A549 (cell line): ENCODE data around the gene CLCNKB. TPM values are rescaled to one million over a fixed set of nuclear protein-coding genes. Genes with fewer than 3 reads are reported as not detected.

Source experiments
- ATAC-seq, 2 experiments: fragments of 200-7000 bp in 1 of 2; fragments of >200 bp in 1 of 2; cut with Nextera tagmentation in 1 of 2; cut with Tn5 transposase in 1 of 2; 3 replicates each; pipeline versions ENCODE4 v1.8.0 to v1.9.1; 2018 to 2020; ENCODE audit warnings: mild to moderate bottlenecking in 1 of 2, moderate library complexity in 1 of 2
- CTCF ChIA-PET: fragments of 300-600 bp; sonication (Branson Sonifier 250); formaldehyde crosslinking; extraction: SDS; loops from one replicate; lab custom pipeline; 2021; ENCODE audit warnings: antibody characterized with exemption, inconsistent platforms; lab: Yijun Ruan, JAX
- POLR2A ChIA-PET: fragments of 350-600 bp; formaldehyde crosslinking; extraction: SDS; loops from one replicate; lab custom pipeline; 2021; ENCODE audit warnings: antibody characterized with exemption, inconsistent platforms; lab: Yijun Ruan, JAX
- DNase-seq, 2 experiments: peaks; one replicate each; pipeline versions ENCODE4 v3.0.0 to v3.0.0-alpha.2; 2011 to 2016; ENCODE audit warnings: low read depth in 1 of 2, low spot score in 1 of 2
- FAIRE-seq: peaks from 2 replicates; lab custom pipeline; 2011; peaks lifted over from hg19 to GRCh38; lab: Jason Lieb, UNC
- H3K27ac ChIP-seq, 2 experiments: fragments of >200 bp; sonication (Bioruptor Twin); formaldehyde crosslinking; 3 replicates each; pipeline ENCODE4 v1.5.1; 2016 to 2017
- H3K4me1 ChIP-seq: fragments of >200 bp; sonication (Bioruptor Twin); formaldehyde crosslinking; 3 replicates; pipeline ENCODE4 v1.6.1; 2016
- H3K4me2 ChIP-seq: fragments of >200 bp; sonication (Bioruptor Twin); formaldehyde crosslinking; 3 replicates; pipeline ENCODE4 v1.6.1; 2016
- H3K4me3 ChIP-seq: fragments of >200 bp; sonication (Bioruptor Twin); formaldehyde crosslinking; 3 replicates; pipeline ENCODE4 v1.5.1; 2016
- H3K9me3 ChIP-seq: fragments of >200 bp; sonication (Bioruptor Twin); formaldehyde crosslinking; 3 replicates; pipeline ENCODE4 v1.6.1; 2016
- ATOH8 ChIP-seq: fragments of 250-450 bp; sonication (Bioruptor Pico); IDR thresholded peaks from 2 replicates; pipeline ENCODE4 v1.5.0; 2020; ENCODE audit warnings: low read depth, mild to moderate bottlenecking, moderate library complexity
- BHLHE40 ChIP-seq: IDR thresholded peaks from 2 replicates; pipeline ENCODE4 v1.6.1; 2012; ENCODE audit warnings: low read depth, low read length, inconsistent platforms
- CBX2 ChIP-seq: fragments of 200-600 bp; sonication (generic); IDR thresholded peaks from 2 replicates; pipeline ENCODE4 v1.6.1; 2016; ENCODE audit warnings: low read depth, mild to moderate bottlenecking, borderline replicate concordance
- CBX8 ChIP-seq: fragments of 200-600 bp; sonication (generic); IDR thresholded peaks from 2 replicates; pipeline ENCODE4 v1.6.1; 2016
- CHD2 ChIP-seq: fragments of 150-350 bp; IDR thresholded peaks from 2 replicates; pipeline ENCODE4 v1.6.1; 2014; ENCODE audit warnings: low read length; ENCODE audit not compliant: partially characterized antibody
- ELK1 ChIP-seq: fragments of 150-350 bp; IDR thresholded peaks from 2 replicates; pipeline ENCODE4 v1.6.1; 2014; ENCODE audit warnings: low read depth, mild to moderate bottlenecking, low read length
- EP300 ChIP-seq, 2 experiments: fragments of >200 bp; sonication (Bioruptor Twin); formaldehyde crosslinking; IDR thresholded peaks; 2 replicates in 1 of 2; 3 replicates in 1 of 2; pipeline ENCODE4 v1.6.1; 2016 to 2017
- ESRRA ChIP-seq: fragments of 150-350 bp; IDR thresholded peaks from 2 replicates; pipeline ENCODE4 v1.6.1; 2014; ENCODE audit warnings: mild to moderate bottlenecking, low read length, borderline replicate concordance
- FOSB ChIP-seq: fragments of 250-450 bp; sonication (Bioruptor Pico); IDR thresholded peaks from 2 replicates; pipeline ENCODE4 v1.5.0; 2020; ENCODE audit warnings: mild to moderate bottlenecking, moderate library complexity
- FOSL2 ChIP-seq, 2 experiments: fragments of 450-650 bp in 1 of 2; fragments of >200 bp in 1 of 2; sonication (Bioruptor Twin) in 1 of 2; formaldehyde crosslinking; IDR thresholded peaks; 2 replicates each; pipeline versions ENCODE4 v1.5.0 to v1.6.1; 2016 to 2020; ENCODE audit warnings: mild to moderate bottlenecking in 1 of 2, moderate library complexity in 1 of 2
- GATA3 ChIP-seq: IDR thresholded peaks from 2 replicates; pipeline ENCODE4 v1.6.1; 2012; ENCODE audit warnings: borderline replicate concordance
- HDAC2 ChIP-seq: fragments of 200-600 bp; sonication (generic); IDR thresholded peaks from 2 replicates; pipeline ENCODE4 v1.6.1; 2016
- HOXB13 ChIP-seq: fragments of 250-450 bp; sonication (Bioruptor Pico); IDR thresholded peaks from 2 replicates; pipeline ENCODE4 v1.5.0; 2020; ENCODE audit warnings: low read depth, mild to moderate bottlenecking, moderate library complexity
- HOXB5 ChIP-seq: fragments of 250-450 bp; sonication (Bioruptor Pico); IDR thresholded peaks from 2 replicates; pipeline ENCODE4 v1.5.0; 2020; ENCODE audit warnings: mild to moderate bottlenecking, moderate library complexity
- JUNB ChIP-seq: fragments of >200 bp; sonication (Bioruptor Twin); formaldehyde crosslinking; IDR thresholded peaks from 2 replicates; pipeline ENCODE4 v1.6.1; 2016
- KDM1A ChIP-seq: fragments of 200-600 bp; sonication (generic); IDR thresholded peaks from 2 replicates; pipeline ENCODE4 v1.6.1; 2016; ENCODE audit warnings: low read depth, mild to moderate bottlenecking
- MAFK ChIP-seq: fragments of 450-650 bp; IDR thresholded peaks from 2 replicates; pipeline ENCODE4 v1.6.1; 2014; ENCODE audit not compliant: partially characterized antibody
- PHF8 ChIP-seq: fragments of 200-600 bp; sonication (generic); IDR thresholded peaks from 2 replicates; pipeline ENCODE4 v1.6.1; 2016; ENCODE audit warnings: low read depth, mild to moderate bottlenecking, antibody characterized with exemption, moderate library complexity, borderline replicate concordance
- POLR2A ChIP-seq: IDR thresholded peaks from 2 replicates; pipeline ENCODE4 v1.6.1; 2012; ENCODE audit warnings: mild to moderate bottlenecking, low read length
- RAD21 ChIP-seq, 2 experiments: fragments of >200 bp in 1 of 2; sonication (Bioruptor Twin) in 1 of 2; formaldehyde crosslinking in 1 of 2; IDR thresholded peaks in 1 of 2; conservative IDR thresholded peaks in 1 of 2; 2 replicates in 1 of 2; 3 replicates in 1 of 2; pipeline ENCODE4 v1.6.1; 2012 to 2018; ENCODE audit warnings: inconsistent platforms in 1 of 2
- RARB ChIP-seq: fragments of 250-450 bp; sonication (Bioruptor Pico); IDR thresholded peaks from 2 replicates; pipeline ENCODE4 v1.8.0; 2021; ENCODE audit warnings: mild to moderate bottlenecking, moderate library complexity
- RCOR1 ChIP-seq: fragments of 150-350 bp; IDR thresholded peaks from 2 replicates; pipeline ENCODE4 v1.6.1; 2014; ENCODE audit warnings: antibody characterized with exemption, low read length, low read depth
- RNF2 ChIP-seq: fragments of 200-600 bp; sonication (generic); IDR thresholded peaks from 2 replicates; pipeline ENCODE4 v1.6.1; 2016; ENCODE audit warnings: low read depth, mild to moderate bottlenecking, antibody characterized with exemption, moderate library complexity, borderline replicate concordance
- SMC3 ChIP-seq: fragments of >200 bp; sonication (Bioruptor Twin); formaldehyde crosslinking; IDR thresholded peaks from 3 replicates; pipeline ENCODE4 v1.6.1; 2018; ENCODE audit warnings: inconsistent platforms
- TP53 ChIP-seq: fragments of 250-450 bp; sonication (Bioruptor Pico); IDR thresholded peaks from 2 replicates; pipeline ENCODE4 v1.5.0; 2021; ENCODE audit warnings: mild to moderate bottlenecking, moderate library complexity
- ZNF302 ChIP-seq: fragments of 250-450 bp; sonication (Bioruptor Pico); IDR thresholded peaks from 2 replicates; pipeline ENCODE4 v1.9.0; 2021; ENCODE audit warnings: inconsistent platforms, mild to moderate bottlenecking, moderate library complexity
- WGBS: methylation state at CpG from one replicate; pipeline ENCODE4 v1.1.6; 2017; ENCODE audit errors: missing lambda C conversion rate; 5-methylcytosine and 5-hydroxymethylcytosine counted together
- polyA plus RNA-seq, 4 experiments: library from polyadenylated mRNA; depleted of rRNA in 3 of 4; stranded (reverse); fragments of >200 nt; fragmentation: RNase III in 1 of 4; extraction: RNeasy Plus Mini Kit Qiagen cat#74134 plus additional on column Dnase treatment in 1 of 4; gene quantifications; 2 replicates in 3 of 4; 3 replicates in 1 of 4; pipeline ENCODE4 v1.2.3, GENCODE V29; 2011 to 2017
- TF ChIP-seq, protein P1 (sequence below): IDR thresholded peaks from 2 replicates; pipeline ENCODE4 v1.6.1; 2012; ENCODE audit warnings: low read depth, borderline replicate concordance
- TF ChIP-seq, protein P2 (sequence below): IDR thresholded peaks from 2 replicates; pipeline ENCODE4 v1.6.1; 2012
- TF ChIP-seq, protein P3 (sequence below): fragments of >200 bp; sonication (Bioruptor Twin); formaldehyde crosslinking; IDR thresholded peaks from 3 replicates; pipeline ENCODE4 v1.5.1; 2016
- TF ChIP-seq, protein P4 (sequence below): fragments of >200 bp; sonication (Bioruptor Twin); formaldehyde crosslinking; IDR thresholded peaks from 3 replicates; pipeline ENCODE4 v1.6.1; 2016
- TF ChIP-seq, protein P5 (sequence below): fragments of >200 bp; sonication (Bioruptor Twin); formaldehyde crosslinking; IDR thresholded peaks from 2 replicates; pipeline ENCODE4 v1.6.1; 2016

CLCNKB gene
- polyA plus RNA-seq, 2 of the 4 experiments (the other 2 are of a cell fraction), result 0.08 to 0.14 TPM

DNA sequence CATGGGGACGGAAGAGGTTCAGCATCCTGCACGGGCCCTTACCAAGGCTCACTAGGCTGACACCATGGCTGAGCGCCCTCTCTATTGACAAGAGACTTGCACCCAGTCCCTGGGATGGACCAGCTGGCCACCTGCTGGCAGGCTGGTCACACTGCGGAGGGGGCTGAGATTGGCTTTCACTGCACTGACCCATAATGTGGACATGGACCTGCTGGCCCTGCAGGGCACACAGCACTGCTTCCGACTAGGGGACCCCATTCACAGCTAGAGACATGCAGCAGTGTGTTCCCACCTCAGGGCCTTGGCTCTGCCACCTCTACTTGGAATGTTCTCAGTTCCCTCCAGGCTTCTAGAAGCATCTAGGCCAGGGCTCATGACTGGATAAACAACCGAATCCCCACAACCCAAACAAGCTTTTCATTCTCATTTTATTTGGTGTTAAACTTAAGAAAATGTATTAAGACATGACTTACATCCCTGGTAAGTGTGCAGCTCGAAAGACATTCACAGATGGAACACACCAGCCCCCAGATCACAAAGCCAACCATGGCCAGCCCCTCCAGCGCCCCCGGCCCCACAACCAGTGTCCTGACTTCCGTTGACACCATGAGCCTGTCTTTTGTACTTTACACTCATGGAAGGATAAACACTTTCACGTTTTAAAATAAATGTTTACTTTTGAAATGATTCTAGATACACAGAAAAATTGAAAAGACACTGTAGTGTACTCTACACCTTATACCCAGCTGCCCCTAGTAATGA lies 48.8 kb upstream of the CLCNKB start:
- no peak overlapping the region for H3K4me3 ChIP-seq
- 58% methylated on average over 6 of the region's 11 CpGs for WGBS
- no peak overlapping the region for H3K4me2 ChIP-seq
- TF ChIP-seq TP53 (CRISPR knock-in tag) (no peak), HOXB13 (no peak), BHLHE40 (no peak), RAD21 (conservative IDR thresholded peaks at IDR 0.05 in 1 of 2, IDR thresholded peaks at IDR 0.05 in 1 of 2) (peak; percentile 59 to 68), ELK1 (no peak), HDAC2 (no peak), SMC3 (peak; percentile 53), RNF2 (no peak), MAFK (no peak), ESRRA (no peak), CBX8 (no peak)
- TF ChIP-seq, protein P1, sequence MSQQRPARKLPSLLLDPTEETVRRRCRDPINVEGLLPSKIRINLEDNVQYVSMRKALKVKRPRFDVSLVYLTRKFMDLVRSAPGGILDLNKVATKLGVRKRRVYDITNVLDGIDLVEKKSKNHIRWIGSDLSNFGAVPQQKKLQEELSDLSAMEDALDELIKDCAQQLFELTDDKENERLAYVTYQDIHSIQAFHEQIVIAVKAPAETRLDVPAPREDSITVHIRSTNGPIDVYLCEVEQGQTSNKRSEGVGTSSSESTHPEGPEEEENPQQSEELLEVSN, result no peak
- TF ChIP-seq, protein P2, sequence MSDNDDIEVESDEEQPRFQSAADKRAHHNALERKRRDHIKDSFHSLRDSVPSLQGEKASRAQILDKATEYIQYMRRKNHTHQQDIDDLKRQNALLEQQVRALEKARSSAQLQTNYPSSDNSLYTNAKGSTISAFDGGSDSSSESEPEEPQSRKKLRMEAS, result no peak
- TF ChIP-seq, protein P3, sequence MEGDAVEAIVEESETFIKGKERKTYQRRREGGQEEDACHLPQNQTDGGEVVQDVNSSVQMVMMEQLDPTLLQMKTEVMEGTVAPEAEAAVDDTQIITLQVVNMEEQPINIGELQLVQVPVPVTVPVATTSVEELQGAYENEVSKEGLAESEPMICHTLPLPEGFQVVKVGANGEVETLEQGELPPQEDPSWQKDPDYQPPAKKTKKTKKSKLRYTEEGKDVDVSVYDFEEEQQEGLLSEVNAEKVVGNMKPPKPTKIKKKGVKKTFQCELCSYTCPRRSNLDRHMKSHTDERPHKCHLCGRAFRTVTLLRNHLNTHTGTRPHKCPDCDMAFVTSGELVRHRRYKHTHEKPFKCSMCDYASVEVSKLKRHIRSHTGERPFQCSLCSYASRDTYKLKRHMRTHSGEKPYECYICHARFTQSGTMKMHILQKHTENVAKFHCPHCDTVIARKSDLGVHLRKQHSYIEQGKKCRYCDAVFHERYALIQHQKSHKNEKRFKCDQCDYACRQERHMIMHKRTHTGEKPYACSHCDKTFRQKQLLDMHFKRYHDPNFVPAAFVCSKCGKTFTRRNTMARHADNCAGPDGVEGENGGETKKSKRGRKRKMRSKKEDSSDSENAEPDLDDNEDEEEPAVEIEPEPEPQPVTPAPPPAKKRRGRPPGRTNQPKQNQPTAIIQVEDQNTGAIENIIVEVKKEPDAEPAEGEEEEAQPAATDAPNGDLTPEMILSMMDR, result peak; percentile 45
- TF ChIP-seq, protein P4, sequence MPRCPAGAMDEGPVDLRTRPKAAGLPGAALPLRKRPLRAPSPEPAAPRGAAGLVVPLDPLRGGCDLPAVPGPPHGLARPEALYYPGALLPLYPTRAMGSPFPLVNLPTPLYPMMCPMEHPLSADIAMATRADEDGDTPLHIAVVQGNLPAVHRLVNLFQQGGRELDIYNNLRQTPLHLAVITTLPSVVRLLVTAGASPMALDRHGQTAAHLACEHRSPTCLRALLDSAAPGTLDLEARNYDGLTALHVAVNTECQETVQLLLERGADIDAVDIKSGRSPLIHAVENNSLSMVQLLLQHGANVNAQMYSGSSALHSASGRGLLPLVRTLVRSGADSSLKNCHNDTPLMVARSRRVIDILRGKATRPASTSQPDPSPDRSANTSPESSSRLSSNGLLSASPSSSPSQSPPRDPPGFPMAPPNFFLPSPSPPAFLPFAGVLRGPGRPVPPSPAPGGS, result no peak
- TF ChIP-seq, all 56 proteins: peak for 3
- DNase-seq (peak; percentile 58 to 64), FAIRE-seq (no peak), ATAC-seq (peak; percentile 83 to 93)
- Histone ChIP-seq H3K27ac (no peak overlapping the region), H3K4me1 (no peaks in the 10 kb centered on the region), H3K9me3 (no peaks in the 10 kb centered on the region)
- POLR2A ChIA-PET, result no interaction called here
- CTCF ChIA-PET, result interaction anchor here (0.7 to 2.5 kb wide), 21 partner anchors 11 to 203 kb away, joined by 3 to 13 read pairs (median 4); partner anchors contain the start of gene ZBTB17

DNA sequence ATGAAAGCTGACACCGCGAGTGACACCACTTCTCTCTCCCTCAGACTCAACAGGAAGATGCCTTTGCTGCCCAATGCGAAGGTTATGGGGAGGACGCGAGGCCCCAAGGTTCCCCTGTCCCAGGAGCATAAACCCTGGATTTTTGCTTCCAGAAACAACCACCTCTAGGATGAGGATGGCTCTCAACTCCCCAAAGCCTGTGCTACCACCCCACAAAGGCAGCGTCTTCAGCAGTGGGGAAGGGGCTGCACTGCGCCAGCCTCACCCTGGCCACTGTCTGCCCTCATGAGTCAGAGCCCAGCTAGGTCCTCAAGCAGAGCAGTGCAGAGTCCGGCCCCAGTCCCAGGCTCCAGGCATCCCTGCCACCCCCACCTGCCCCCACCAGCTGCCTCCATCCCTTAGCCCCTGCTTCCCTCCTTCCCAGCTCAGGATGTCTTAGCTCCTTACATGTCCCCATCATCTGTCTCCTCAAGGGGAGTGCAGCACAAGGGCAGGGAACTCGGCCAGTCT lies 46.5 kb upstream of the CLCNKB start:
- H3K4me1 ChIP-seq, result no peaks in the 10 kb centered on the region
- no peak overlapping the region for H3K4me2 ChIP-seq
- no peak overlapping the region for H3K4me3 ChIP-seq
- ATAC-seq, result no peak
- WGBS, result 83% methylated on average over 7 of the region's 9 CpGs
- FAIRE-seq, result no peak
- POLR2A ChIA-PET, result no interaction called here
- CTCF ChIA-PET, result interaction anchor here (1.7 to 2.0 kb wide), 2 partner anchors 12 to 205 kb away, joined by 7 to 9 read pairs; no protein-coding TSS in a partner anchor
- H3K27ac ChIP-seq, result no peak overlapping the region
- no peak for DNase-seq
- H3K9me3 ChIP-seq, result no peaks in the 10 kb centered on the region
- TF ChIP-seq RCOR1, result no peak
- TF ChIP-seq, protein P5, sequence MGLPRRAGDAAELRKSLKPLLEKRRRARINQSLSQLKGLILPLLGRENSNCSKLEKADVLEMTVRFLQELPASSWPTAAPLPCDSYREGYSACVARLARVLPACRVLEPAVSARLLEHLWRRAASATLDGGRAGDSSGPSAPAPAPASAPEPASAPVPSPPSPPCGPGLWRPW, result no peak
- TF ChIP-seq MAFK, result no peak
- TF ChIP-seq CBX2, result no peak
- no peak for TF ChIP-seq ATOH8 (CRISPR knock-in tag)
- TF ChIP-seq CHD2, result no peak
- no peak for TF ChIP-seq POLR2A
- TF ChIP-seq EP300 (IDR thresholded peaks at IDR 0.05), result no peak
- TF ChIP-seq RARB (CRISPR knock-in tag), result no peak
- TF ChIP-seq FOSL2 (IDR thresholded peaks at IDR 0.05), result no peak
- no peak for TF ChIP-seq FOSL2 (CRISPR knock-in tag; IDR thresholded peaks at IDR 0.05)
- no peak for TF ChIP-seq TP53 (CRISPR knock-in tag)
- TF ChIP-seq PHF8, result no peak
- no peak for TF ChIP-seq GATA3
- TF ChIP-seq JUNB, result no peak
- no peak for TF ChIP-seq FOSB
- TF ChIP-seq KDM1A, result no peak
- TF ChIP-seq HOXB5 (CRISPR knock-in tag), result no peak
- TF ChIP-seq ZNF302 (CRISPR knock-in tag), result no peak
